ENCODE data around the gene TFAP2E.

DNA sequence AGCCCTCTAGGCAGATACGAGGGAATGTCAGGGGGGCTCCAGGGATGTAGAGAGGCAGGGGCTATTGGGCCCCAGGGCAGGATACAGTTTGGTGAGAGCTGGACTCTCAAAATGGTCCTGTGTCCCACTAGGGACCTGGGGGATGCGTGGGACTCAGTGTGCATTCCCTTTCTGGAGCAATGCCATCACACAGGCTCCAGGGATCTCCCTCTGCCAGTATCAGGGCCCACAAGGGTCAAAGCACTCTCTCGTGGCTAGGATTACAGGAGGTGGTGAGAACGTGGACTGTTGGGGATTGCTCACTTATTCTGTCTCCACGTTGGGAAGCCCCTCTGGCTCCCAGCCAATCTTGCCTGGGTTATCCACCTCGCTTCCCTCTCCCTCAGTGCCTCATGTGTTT is 41.7 kb upstream of the TFAP2E start:
- TF ChIP-seq, protein P1, sequence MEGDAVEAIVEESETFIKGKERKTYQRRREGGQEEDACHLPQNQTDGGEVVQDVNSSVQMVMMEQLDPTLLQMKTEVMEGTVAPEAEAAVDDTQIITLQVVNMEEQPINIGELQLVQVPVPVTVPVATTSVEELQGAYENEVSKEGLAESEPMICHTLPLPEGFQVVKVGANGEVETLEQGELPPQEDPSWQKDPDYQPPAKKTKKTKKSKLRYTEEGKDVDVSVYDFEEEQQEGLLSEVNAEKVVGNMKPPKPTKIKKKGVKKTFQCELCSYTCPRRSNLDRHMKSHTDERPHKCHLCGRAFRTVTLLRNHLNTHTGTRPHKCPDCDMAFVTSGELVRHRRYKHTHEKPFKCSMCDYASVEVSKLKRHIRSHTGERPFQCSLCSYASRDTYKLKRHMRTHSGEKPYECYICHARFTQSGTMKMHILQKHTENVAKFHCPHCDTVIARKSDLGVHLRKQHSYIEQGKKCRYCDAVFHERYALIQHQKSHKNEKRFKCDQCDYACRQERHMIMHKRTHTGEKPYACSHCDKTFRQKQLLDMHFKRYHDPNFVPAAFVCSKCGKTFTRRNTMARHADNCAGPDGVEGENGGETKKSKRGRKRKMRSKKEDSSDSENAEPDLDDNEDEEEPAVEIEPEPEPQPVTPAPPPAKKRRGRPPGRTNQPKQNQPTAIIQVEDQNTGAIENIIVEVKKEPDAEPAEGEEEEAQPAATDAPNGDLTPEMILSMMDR (IDR thresholded peaks at IDR 0.05): no peak
- no peak for TF ChIP-seq POLR2A (IDR thresholded peaks at IDR 0.05)

All from uterus (tissue), 2 donors.